Urinary bladder (tissue), 4 donors: ENCODE data around the gene GAK. TPM values are rescaled to one million over a fixed set of nuclear protein-coding genes. Genes with fewer than 3 reads are reported as not detected.
"Not testable (repeated sequence)": the region's sequence is repeated elsewhere in the genome, so short reads cannot be mapped to it uniquely, and the experiment has no call there.

ENCODE experiments used
- DNase-seq: peaks from one replicate; pipeline ENCODE4 v3.0.0-alpha.2; 2015; ENCODE audit errors: extremely low spot score
- H3K27ac ChIP-seq: one replicate; pipeline ENCODE4 v1.5.1; 2013; ENCODE audit warnings: low read depth, mild to moderate bottlenecking, moderate library complexity
- H3K36me3 ChIP-seq: one replicate; pipeline ENCODE4 v1.6.1; 2013; ENCODE audit warnings: mild to moderate bottlenecking, moderate library complexity; ENCODE audit not compliant: insufficient read depth
- H3K4me1 ChIP-seq: one replicate; pipeline ENCODE4 v1.6.1; 2013; ENCODE audit warnings: mild to moderate bottlenecking, moderate library complexity; ENCODE audit not compliant: insufficient read depth
- H3K4me3 ChIP-seq: one replicate; pipeline ENCODE4 v1.5.1; 2013; ENCODE audit warnings: low read depth, low read length
- WGBS: extraction: QIAGEN DNeasy Blood & Tissue Kit; methylation state at CpG from one replicate; pipeline ENCODE4 v1.1.7; 2013; 5-methylcytosine and 5-hydroxymethylcytosine counted together
- polyA plus RNA-seq: library from polyadenylated mRNA; stranded (reverse); fragments of 200-250 nt; gene quantifications from one replicate; pipeline ENCODE4 v1.2.3, GENCODE V29; 2013
- total RNA-seq: library from RNA; depleted of rRNA; stranded (reverse); fragments of >200 nt; gene quantifications from one replicate; pipeline ENCODE4 v1.2.3, GENCODE V29; 2014
- donor health status: healthy with polysubstance abuse.
- donor health status: healthy.

GAK gene
- total and polyA plus RNA-seq, 2 donors, result 44.8 to 76.2 TPM

DNA sequence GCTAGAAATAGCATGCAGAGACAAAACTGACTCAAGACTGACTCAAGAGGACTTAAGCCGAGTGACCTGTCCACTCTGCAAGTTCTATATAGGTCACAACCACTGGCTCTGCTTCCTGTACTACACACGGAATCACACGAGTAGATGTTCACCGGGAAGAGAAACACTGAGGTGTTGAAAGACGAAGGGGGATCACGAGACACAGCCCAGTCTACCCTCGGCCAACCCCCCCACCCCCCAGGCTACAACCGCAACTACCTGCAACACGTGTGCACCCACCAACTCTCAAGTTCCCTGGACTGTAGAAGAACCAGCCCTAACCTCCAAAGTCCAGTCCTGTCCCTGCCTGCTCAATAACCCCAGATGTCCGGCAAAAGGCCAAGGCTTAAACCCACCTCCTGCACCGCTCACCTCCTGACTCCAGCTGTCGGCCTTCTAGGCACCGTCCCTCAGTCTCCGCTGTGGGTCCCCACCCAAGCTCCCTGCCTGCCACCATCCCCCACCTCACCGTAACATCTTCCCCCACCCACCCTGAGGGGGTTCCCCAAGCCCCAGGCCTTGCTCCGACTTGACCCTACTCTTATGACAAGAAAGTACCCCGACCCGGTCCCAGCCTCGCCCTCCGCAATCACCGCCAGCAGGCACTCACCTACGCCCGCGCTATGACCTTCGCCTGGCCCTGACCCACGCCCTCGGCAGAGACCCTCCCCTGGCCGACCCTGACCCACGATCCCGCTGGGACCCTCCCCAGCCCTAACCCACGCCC is 739 bp downstream of the GAK start:
- peak overlapping the region; percentile 73 for H3K4me3 ChIP-seq
- H3K27ac ChIP-seq, result peak overlapping the region; percentile 73
- 3% methylated on average over 31 of the region's 31 CpGs for WGBS
- no peaks in the 10 kb centered on the region for H3K36me3 ChIP-seq
- DNase-seq, result no peak
- peaks cover 4% of the 10 kb centered on the region for H3K4me1 ChIP-seq

DNA sequence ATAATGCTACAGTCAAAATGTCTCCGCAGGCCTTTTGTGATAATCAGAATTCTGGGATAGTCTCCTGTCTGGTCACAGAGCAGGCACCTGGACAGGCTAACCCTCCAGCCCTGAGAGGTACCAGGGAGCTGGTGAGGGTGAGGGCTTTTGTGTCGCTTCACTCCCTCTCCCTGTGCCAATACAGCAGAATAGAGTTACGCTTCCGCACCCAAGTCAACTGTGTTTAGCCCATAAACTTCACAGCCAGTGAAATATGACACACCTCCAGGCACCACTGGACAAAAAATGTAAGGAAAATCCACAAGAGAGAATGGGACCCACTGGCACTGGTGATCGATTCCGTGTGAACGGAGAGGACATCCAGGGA is 1.3 kb downstream of the GAK start:
- H3K4me1 ChIP-seq, result peaks cover 4% of the 10 kb centered on the region
- no peak for DNase-seq
- H3K27ac ChIP-seq, result no peak overlapping the region
- no peaks in the 10 kb centered on the region for H3K36me3 ChIP-seq
- H3K4me3 ChIP-seq, result peak overlapping the region; percentile 73
- 47% methylated on average over 7 of the region's 7 CpGs for WGBS

DNA sequence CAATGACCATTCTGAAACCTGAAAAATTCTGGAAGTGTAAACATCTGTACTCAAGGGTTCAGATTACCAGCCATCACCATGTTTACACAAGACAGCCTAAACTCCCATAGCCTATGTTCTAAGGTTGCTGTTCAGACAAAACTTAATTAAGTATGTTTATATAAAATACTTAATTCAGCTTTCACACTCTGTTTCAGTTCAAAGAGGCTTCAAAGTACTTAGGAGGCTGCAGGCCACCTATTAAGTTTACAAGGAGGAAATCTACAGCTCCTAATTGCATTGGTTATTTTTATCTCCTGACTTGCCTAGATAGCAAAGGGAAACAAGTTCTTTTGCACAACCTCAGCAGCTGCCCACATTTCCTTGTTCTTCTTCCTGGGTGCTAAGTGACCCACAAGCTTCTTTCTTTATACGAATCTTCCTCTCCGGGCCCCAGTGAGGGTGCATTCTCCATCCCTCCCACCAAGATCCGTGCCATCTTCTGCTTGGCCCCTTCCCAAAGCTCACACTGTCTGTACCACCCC is 2.0 kb downstream of the GAK start:
- H3K4me3 ChIP-seq, result no peak overlapping the region

DNA sequence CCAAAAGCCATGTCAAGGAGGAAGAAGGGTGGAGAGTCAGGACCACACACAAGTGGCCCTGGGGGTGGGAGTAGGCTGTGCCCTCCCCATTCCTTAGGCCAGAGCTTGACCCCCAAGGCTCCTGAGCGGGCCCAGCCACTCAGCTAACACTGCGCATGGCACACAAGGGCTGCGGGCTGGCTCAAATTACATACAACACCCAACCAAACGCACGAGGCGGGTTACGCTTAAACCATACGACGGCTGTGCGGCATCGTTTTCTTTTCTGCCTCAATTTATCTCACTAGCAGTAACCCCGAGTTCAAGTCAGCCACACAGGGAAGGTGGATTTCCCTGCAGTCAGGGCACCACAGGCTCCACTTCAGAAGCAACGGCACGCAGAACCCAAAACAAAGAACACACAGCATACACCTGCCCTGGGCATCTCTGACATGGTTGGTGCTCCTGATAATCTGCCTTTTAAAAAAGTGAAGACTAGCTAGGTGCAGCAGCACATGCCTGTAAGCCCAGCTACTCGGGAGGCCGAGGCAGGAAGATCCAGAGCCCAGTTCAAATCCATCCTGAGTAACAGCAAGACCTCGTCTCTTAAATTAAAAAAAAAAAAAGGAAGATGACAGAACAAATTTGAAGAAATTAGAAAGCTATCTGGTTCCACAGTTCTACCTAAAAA is 2.9 kb downstream of the GAK start:
- H3K36me3 ChIP-seq, result no peaks in the 10 kb centered on the region
- no peak overlapping the region for H3K27ac ChIP-seq
- no peak for DNase-seq
- H3K4me3 ChIP-seq, result no peak overlapping the region
- 90% methylated on average over 17 of the region's 17 CpGs for WGBS
- H3K4me1 ChIP-seq, result peaks cover 4% of the 10 kb centered on the region

More for the DNA sequence above, 2.0 kb downstream of the GAK start:
- no peak for DNase-seq
- 38% methylated on average over 3 of the region's 3 CpGs for WGBS
- H3K27ac ChIP-seq, result no peak overlapping the region
- H3K4me1 ChIP-seq, result peaks cover 4% of the 10 kb centered on the region
- no peaks in the 10 kb centered on the region for H3K36me3 ChIP-seq

DNA sequence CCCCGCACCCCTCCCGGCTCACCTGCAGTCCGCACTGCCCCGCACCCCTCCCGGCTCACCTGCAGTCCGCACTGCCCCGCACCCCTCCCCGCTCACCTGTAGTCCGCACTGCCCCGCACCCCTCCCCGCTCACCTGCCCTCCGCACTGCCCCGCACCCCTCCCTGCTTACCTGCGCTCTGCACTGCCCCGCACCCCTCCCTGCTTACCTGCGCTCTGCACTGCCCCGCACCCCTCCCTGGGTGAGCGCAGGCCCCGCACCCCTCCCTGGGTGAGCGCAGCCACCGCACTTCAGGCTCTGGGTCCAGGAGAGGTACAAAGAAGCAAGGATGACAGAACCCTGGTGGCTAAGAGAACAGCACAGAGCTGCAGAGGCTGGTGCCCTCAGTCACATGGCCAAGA is 4.5 kb downstream of the GAK start:
- not testable (repeated sequence) for DNase-seq, H3K4me3 ChIP-seq, H3K36me3 ChIP-seq, H3K4me1 ChIP-seq, H3K27ac ChIP-seq
- WGBS, result 96% methylated on average over 21 of the region's 21 CpGs

DNA sequence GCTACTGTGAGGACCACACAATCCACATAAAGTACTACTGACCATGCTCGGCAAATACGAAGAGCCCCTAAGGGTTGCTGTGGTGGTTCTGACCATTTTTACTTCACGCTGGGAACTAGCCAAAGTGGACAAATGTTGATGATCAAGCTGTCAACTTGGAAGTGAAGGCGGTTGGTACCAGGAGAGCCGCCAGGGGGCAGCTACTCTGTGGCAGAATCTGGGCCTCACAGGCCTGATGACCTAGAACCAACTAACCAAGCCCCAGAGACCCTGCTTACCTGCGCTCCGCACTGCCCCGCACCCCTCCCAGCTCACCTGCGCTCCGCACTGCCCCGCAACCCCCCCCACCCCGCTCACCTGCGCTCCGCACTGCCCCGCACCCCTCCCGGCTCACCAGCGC is 5.6 kb downstream of the GAK start:
- Histone ChIP-seq H3K4me1 (peaks cover 4% of the 10 kb centered on the region), H3K4me3 (no peak overlapping the region), H3K27ac (no peak overlapping the region), H3K36me3 (no peaks in the 10 kb centered on the region)
- 72% methylated on average over 17 of the region's 17 CpGs for WGBS
- no peak for DNase-seq

DNA sequence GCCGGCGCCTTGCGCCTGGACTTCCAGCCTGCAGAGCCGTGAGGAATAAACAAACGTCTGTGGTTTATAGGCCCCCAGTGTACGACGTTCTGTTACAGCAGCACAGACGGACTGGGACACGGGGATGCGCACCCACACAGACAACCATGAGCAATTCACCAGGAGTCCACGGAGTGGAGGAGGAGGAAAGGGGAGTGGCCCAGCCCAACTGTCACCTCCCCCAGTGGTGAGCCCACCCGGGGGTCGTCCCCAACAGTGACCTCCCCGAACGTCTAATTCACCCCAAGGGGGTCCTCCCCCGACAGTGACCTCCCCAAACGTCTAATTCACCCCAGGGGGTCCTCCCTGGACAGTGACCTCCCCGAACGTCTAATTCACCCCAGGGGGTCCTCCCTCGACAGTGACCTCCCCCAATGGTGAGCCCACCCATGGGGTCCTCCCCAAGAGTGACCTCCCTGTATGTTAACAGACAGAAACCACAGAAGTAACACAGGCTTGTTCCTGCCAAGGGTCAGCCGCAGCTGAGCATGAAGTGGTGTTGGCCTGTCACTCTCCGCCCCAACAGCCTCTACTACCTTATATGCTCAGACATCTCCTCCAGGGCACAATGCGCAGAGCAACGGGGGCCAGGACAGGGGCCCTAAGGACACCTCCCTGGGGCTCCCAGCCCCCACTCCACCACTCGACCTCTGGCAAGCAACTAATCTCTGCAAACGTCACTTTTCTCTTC is 6.2 kb downstream of the GAK start:
- H3K36me3 ChIP-seq, result no peaks in the 10 kb centered on the region
- DNase-seq, result no peak
- H3K4me3 ChIP-seq, result no peak overlapping the region
- H3K27ac ChIP-seq, result no peak overlapping the region
- H3K4me1 ChIP-seq, result peaks cover 3% of the 10 kb centered on the region
- 69% methylated on average over 26 of the region's 26 CpGs for WGBS

DNA sequence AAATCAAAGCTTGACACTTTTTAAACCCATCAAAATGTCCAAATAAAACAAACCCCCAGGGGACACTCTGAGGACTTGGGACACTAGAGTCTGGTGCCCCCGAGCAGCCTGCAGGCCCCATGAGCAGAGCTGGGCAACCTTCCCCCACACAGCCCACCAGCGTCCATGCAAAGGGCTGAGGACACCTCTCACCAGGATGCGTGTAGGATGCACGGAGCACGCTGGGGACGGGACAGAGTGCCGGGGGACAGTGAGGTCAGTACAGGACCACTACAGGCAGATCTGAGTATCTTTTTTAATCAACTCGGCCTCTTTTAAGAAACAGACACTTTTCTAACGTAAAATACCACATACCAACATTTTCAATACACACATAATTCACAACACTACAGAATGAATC is 6.9 kb downstream of the GAK start:
- WGBS, result 88% methylated on average over 9 of the region's 9 CpGs
- H3K4me1 ChIP-seq, result no peaks in the 10 kb centered on the region
- H3K4me3 ChIP-seq, result no peak overlapping the region
- H3K27ac ChIP-seq, result no peak overlapping the region
- DNase-seq, result no peak
- H3K36me3 ChIP-seq, result no peaks in the 10 kb centered on the region

DNA sequence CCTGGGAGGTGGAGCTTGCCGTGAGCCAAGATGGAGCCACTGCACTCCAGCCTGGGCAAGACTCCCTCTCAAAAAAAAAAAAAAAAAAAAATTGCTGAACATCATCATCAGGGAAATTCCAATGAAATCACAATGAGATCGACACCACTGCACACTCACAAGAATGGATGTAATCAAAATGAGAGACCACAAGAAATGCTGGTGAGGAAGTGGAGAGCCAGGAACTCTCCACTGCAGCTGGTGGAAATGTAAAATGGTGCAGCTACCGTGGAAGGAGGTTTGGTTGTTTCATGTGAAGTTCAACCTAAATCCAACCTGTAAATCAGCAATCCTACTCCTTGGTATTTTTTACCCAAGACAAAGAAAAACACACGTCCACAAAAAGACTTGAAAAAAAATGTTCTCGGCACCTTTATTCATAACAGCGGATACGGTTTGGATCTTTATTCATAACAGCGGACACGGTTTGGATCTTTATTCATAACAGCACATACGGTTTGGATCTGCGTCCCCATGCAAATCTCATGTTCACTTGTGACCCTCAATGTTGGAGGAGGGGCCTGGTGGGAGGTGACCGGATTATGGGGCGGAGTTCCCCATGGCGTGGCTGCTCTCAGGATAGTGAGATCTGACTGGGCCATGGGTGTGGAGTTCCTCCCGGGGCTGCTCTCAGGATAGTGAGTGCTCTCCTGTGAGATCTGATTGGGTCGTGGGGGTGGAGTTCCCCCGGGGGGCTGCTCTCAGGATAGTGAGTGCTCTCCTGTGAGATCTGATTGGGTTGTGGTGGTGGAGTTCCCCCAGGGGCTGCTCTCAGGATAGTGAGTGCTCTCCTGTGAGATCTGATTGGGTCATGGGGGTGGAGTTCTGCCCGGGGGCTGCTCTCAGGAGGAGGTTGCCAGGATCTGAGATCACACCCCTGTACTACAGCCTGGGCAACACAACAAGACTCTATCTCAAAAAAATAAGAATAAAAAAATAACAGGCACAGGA is 7.7 kb downstream of the GAK start:
- Histone ChIP-seq H3K4me3 (no peak overlapping the region), H3K36me3 (no peaks in the 10 kb centered on the region), H3K4me1 (no peaks in the 10 kb centered on the region), H3K27ac (no peak overlapping the region)
- WGBS, result 73% methylated on average over 18 of the region's 18 CpGs
- no peak for DNase-seq

DNA sequence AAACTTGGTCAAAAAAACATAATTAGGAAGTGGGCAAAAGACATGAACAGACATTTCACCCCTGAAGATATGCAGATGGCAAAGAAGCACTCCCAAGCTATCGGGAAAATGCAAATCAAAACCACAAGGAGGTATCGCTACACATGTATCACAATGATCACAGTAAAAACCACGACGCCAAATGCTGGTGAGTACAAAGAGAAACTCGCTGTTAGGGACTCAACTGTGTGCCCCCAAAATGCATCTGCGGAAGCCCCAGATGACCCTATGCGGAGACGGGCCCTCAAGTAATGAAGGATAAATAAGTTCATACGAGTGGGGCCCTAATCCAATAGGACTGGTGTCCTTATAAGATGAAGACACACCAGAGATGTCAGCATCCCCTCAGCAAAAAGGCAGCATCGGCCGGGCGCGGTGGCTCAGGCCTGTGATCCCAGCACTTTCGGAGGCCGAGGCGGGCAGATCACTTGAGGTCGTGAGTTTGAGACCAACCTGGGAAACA is 10.2 kb downstream of the GAK start:
- WGBS, result 93% methylated on average over 17 of the region's 17 CpGs
- Histone ChIP-seq H3K27ac (no peak overlapping the region), H3K4me1 (no peaks in the 10 kb centered on the region), H3K36me3 (no peaks in the 10 kb centered on the region), H3K4me3 (no peak overlapping the region)
- DNase-seq, result no peak

DNA sequence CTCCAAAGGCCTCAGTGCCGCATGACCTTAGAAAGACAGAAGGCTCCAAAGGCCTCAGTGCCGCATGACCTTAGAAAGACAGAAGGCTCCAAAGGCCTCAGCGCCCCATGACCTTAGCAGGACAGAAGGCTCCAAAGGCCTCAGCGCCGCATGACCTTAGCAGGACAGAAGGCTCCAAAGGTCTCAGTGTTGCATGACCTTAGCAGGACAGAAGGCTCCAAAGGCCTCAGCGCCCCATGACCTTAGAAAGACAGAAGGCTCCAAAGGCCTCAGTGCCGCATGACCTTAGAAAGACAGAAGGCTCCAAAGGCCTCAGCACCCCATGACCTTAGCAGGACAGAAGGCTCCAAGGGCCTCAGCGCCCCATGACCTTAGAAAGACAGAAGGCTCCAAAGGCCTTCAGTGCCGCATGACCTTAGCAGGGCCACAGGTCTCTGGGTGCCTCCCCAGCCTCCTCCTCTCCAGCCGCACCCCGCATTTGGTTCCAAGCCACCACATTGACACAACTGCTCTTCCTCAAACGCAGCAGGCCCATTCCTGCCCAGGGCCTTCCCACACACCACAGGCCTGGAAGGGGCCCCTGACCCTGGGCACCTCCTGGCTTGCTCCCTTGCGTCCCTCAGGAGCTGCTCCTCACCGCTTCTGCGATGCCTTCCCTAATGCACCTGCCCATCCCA is 13.0 kb downstream of the GAK start:
- WGBS, result 96% methylated on average over 15 of the region's 15 CpGs
- not testable (repeated sequence) for H3K27ac ChIP-seq

DNA sequence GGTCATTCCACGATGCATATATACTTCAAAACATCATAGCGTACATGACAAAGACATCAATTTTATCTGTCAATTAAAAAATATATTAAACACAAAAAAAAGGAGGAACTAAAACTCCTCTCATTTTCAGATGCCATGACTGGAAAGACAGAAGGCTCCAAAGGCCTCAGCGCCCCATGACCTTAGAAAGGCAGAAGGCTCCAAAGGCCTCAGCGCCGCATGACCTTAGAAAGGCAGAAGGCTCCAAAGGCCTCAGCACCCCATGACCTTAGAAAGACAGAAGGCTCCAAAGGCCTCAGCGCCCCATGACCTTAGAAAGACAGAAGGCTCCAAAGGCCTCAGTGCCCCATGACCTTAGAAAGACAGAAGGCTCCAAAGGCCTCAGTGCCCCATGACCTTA is 13.5 kb downstream of the GAK start:
- H3K36me3 ChIP-seq, H3K4me3 ChIP-seq, H3K27ac ChIP-seq, DNase-seq, H3K4me1 ChIP-seq: not testable (repeated sequence)
- 82% methylated on average over 6 of the region's 6 CpGs for WGBS

More for the DNA sequence above, 13.0 kb downstream of the GAK start:
- DNase-seq, H3K4me1 ChIP-seq, H3K36me3 ChIP-seq, H3K4me3 ChIP-seq: not testable (repeated sequence)
